Measurements from ENCODE around the gene MXI1.
"Not testable (repeated sequence)": the region's sequence is repeated elsewhere in the genome, so short reads cannot be mapped to it uniquely, and the experiment has no call there.

MXI1 gene

GRCh38 chr10:110181911-110182310, 25.5 kb upstream of the MXI1 start:
- no peak for DNase-seq

GRCh38 chr10:110184398-110184797, 23.0 kb upstream of the MXI1 start:
- no peak for DNase-seq

DNA sequence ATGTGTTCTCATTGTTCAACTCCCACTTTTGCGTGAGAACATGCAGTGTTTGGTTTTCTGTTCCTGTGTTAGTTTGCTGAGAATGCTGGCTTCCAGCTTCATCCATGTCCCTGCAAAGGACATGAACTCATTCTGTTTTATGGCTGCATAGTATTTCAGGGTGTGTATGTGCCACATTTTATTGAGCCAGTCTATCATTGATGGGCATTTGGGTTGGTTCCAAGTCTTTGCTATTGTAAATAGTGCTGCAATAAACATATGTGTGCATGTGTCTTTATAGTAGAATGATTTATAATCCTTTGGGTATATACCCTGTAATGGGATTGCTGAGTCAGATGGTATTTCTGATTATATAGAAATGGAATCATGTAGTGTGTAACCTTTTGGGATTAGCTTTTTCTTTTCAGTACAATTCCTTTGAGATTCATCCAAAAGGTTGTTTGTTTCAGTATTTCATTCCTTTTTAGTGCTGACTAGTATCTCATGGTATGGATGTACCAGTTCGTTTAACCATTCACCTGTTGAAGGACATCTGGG, 21.7 kb upstream of the MXI1 start:
- not testable (repeated sequence) for DNase-seq

DNA sequence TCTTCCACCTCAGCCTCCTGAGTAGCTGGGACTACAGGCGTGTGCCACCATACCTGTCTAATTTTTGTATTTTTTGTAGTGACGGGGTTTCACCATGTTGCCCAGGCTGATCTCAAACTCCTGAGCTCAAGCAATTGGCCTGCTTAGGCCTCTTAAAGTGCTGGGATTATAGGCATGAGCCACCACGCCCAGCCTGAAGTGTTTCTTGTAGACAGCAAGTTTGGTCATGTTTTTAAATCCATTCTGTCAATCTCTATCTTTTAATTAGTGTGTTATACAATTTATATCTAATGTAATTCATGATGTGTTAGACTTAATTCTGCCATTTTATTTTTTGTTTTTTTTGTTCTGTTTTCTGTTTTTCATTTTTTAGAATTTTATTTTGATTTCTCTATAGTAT, 17.2 kb upstream of the MXI1 start:
- DNase-seq: no peak

DNA sequence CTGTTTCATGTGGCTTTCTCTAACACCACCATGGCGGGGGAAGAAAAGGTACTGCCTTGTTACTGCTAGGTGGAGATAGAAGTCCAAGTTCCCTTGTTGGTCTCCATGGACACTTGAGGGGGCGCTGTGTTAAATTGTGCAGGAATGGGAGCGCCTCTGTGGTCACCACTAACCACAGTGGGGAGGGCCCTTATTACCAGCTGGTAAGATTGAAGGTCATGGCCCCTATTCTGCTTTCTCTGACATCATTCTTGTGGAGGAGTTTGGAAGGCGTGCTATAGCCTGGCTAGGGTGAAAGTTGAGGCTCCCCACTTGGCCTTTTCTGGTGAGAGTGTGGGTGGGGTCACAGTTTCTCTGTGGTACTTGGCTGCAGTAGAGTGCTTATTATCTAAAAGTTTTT, 14.9 kb upstream of the MXI1 start:
- no peak for DNase-seq

- no peak for DNase-seq
These were observed 6.9 kb upstream of the MXI1 start for GRCh38 chr10:110200503-110200902.

DNA sequence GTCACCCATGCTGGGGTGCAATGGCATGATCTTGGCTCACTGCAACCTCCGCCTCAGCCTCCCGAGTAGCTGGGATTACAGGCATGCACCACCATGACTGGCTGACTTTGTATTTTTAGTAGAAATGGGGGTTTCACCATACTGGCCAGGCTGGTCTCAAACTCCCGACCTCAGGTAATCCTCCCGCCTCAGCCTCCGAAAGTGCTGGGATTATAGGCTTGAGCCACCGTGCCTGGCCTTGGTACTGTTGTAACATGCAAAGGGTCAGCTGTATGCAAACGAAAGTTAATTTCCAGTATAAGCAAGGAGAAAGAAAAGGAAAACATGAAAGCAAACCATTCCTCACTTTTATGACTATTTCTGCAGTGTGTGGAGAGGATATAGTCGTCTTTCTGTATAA, 6.4 kb upstream of the MXI1 start:
- not testable (repeated sequence) for DNase-seq

GRCh38 chr10:110203500-110204455, 3.6 kb upstream of the MXI1 start:
- no peak for DNase-seq

- DNase-seq: no peak
These were observed 2.2 kb upstream of the MXI1 start for GRCh38 chr10:110205051-110205675.

GRCh38 chr10:110207805-110208613, 604 bp downstream of the MXI1 start:
- peak; percentile 38 for DNase-seq

DNA sequence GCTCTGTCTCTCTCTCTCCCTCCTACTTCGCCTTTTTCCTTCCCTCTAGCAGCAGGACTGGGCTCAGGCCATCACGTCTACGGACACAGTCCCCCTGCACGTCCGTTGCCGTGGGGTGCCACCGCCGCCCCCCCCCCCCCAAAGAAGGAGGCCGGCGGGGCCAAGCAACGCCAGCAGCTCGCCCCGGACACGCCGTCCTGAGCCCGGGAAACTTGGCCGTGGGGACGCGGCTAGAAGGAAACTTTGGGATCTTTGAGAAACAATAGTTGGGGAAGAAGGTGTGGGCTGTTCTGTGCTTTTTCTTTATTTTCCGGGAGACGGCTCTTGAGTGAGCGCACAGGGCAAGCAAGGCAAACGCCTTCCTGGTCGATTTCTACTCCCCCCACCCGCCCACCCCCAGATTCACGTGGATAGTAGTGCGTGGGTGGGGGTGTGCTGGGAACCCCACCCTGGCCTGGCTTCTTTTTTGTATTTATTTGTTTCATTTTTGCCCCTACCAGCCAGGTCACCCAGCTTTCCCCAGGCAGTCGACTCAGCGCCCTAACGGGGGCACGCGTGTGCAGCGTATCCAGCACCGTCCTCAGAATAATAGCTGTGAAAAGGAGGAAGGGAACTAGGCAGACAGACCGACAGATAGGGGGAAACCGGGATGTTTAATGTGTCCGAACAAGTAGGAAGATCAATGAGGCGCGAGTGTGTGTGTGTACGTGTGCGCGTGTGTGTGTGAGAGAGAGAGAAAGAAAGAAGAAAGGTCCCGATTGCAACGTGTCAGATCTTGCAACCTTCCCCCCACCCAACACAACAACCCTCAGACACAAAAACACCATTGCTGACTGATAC, 1.4 kb downstream of the MXI1 start:
- peak; percentile 48 for DNase-seq

GRCh38 chr10:110209454-110209925, 2.1 kb downstream of the MXI1 start:
- DNase-seq: peak; percentile 87

- DNase-seq: peak; percentile 64
These were observed 2.7 kb downstream of the MXI1 start for GRCh38 chr10:110209926-110210673.

DNA sequence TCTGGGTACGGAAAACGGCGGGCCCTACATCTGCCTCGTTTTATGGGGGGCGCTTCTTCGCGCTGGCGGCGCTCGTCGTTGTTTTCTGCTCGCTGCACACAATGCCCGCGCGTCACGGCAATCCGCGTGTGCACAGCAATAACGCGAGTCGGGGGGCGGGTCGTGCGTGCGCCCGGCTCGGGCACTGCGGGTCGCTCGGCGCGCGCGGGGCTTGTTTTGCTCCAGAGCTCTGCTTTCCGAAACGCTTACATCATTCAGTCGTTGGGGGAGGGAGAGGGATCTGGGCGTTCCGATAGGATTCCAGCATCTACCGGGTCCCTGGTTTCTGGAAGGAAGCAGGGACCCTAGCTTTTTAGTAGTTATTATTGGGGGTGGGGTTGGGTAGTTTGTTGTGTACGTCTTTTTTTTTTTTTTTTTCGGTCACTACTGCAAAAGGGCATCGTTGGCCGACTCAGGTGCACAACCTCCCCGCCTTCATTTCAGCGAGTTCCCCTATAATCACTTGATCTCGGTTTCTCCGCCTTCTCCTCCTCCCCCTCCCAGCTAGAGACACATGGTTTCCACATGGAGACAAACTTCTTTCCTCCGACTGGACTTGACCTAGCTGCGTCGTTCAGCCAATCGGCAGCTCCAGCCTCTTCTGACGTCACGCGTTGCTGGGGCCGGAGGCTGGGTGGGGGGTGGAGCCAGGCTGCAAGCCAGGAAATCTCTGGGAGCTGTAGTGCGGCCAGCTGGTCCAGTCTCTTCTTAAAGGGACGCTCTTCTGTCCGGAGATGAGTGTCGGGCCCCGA, 3.5 kb downstream of the MXI1 start:
- DNase-seq: peak; percentile 99

GRCh38 chr10:110211465-110211843, 4.0 kb downstream of the MXI1 start:
- no peak for DNase-seq

DNA sequence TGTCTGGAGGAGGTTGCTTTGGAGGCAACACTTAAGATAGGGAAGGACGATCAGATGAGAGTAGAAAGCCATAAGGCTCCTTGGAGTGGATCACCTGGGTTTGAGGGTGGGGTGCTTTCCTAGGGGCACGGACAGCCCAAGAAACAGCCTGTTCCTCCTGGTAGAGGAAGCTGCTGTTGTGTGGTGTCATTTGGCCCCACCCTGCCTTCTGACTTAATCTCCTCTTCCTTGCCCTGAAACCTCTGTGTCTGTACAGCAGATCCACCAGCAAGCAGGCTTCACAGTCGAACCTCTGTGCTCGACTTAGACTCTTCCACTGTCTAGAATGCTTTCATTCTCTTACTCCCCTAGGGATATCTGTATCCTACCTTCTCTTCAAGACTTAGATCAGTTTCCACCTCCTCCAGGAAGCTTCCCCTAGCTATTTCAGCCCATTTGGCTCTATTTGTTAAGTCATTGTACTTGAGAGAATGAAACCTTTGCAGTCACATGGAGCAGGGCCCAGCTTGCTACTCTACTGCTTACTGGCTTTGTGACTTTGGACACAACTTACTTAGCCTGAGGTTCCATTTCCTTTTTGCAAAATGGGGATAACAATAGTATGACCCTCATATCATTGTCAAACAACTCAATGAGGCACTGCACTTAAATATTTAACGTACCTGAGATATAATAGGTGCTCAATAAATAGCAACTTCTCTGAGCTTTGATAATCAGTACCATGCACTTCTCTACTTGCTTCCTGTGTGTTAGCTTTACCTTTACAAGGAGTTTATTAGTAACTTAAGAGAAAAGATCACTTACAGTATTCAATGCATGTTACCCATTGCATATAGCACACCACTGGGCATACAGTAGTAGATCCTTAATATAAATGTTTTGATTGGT, 5.0 kb downstream of the MXI1 start:
- no peak for DNase-seq

DNA sequence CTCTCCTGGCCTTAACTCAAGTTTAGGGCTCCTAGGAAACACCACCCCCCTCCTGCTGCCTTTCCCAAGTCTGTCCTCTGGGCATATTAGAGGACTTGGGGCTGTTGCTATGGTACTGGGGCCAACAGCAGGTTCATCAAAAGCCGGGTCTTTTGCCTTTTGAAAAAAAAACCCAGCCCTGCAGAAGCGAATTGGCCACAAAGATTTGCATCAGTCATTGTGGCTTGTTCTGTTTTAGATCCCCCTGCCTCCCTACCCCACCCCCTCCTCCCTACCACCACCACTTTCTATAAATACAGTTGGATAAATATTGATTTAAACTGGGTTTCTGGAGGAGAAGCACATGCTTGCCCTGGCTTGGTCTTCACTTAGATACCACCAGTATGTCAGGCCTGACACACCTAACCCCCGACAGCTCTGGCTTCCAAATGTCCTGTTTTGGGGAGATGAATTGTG, 7.0 kb downstream of the MXI1 start:
- peak; percentile 29 for DNase-seq

GRCh38 chr10:110215286-110216170, 8.1 kb downstream of the MXI1 start:
- DNase-seq: no peak

All from fibroblast of skin of right quadriceps (primary cell).